Measurements from ENCODE around the gene CSTPP1.

DNA sequence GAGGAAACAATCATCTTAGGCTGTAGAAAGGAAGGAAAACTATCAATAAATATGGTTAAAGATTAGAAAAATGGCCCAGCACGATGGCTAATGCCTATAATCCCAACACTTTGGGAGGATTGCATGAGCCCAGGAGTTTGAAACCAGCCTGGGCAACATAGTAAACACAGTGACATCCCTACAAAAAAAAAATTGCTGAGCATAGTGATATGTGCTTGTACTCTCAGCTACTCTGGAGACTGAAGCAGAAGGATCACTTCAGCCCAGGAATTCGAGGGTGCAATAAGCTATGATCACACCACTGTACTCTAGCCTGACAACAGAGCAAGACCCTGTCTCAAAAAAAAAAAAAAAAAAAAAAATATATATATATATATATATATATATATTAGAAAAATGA, 185.2 kb downstream of the CSTPP1 start:
- TF ChIP-seq POLR2A (IDR thresholded peaks at IDR 0.05; ENCODE audit: low read depth): no peak
- TF ChIP-seq, protein P1, sequence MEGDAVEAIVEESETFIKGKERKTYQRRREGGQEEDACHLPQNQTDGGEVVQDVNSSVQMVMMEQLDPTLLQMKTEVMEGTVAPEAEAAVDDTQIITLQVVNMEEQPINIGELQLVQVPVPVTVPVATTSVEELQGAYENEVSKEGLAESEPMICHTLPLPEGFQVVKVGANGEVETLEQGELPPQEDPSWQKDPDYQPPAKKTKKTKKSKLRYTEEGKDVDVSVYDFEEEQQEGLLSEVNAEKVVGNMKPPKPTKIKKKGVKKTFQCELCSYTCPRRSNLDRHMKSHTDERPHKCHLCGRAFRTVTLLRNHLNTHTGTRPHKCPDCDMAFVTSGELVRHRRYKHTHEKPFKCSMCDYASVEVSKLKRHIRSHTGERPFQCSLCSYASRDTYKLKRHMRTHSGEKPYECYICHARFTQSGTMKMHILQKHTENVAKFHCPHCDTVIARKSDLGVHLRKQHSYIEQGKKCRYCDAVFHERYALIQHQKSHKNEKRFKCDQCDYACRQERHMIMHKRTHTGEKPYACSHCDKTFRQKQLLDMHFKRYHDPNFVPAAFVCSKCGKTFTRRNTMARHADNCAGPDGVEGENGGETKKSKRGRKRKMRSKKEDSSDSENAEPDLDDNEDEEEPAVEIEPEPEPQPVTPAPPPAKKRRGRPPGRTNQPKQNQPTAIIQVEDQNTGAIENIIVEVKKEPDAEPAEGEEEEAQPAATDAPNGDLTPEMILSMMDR (IDR thresholded peaks at IDR 0.05): no peak

All from esophagus muscularis mucosa (tissue), 3 donors.